Breast epithelium (tissue), 3 donors: ENCODE data around the gene NTSR1.

Source experiments
- CTCF ChIP-seq, 3 donors: fragments of 450-650 bp; IDR thresholded peaks; one replicate each; pipeline ENCODE4 v1.5.1; 2016 to 2017; ENCODE audit warnings: antibody characterized with exemption in 3 of 3, mild to moderate bottlenecking in 3 of 3, moderate library complexity in 3 of 3
- POLR2A ChIP-seq: fragments of 450-650 bp; IDR thresholded peaks from one replicate; pipeline ENCODE4 v1.6.1; 2016; ENCODE audit warnings: antibody characterized with exemption, mild to moderate bottlenecking, moderate library complexity

DNA sequence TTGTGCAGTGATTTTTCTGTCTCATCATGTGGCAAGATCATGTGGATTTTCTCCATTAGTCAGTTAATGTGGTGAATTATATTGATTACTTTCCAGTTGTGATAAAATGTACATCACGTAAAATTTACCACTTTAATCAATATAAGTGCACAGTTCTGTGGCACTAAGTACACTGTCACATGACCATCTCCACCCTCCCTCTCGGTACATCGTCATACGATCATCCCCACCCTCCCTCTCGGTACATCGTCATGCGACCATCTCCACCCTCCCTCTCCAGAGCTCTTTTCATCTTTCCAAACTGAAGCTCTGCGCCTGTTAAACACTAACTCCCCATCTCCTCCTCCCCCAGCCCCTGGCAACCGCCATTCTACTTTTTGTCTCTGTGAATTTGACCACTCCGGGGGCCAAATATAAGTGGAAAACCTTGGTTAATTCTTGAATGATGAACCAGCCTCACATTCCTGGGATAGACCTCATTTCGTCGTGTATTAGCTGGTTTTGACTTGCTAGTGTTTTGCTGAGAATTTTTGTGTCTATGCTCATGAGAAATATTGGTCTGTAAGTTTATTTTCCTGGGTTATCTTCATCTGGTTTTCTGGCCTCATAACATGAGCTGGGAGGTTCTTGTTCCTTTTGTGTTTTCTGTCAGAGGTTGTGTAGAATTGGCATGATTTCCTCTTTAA, 10.8 kb downstream of the NTSR1 start:
- TF ChIP-seq CTCF (IDR thresholded peaks at IDR 0.05): no peak
- no peak for TF ChIP-seq POLR2A
